Hepatocyte (in vitro differentiated cells): ENCODE results near the gene KRT86. TPM values are rescaled to one million over a fixed set of nuclear protein-coding genes. Genes with fewer than 3 reads are reported as not detected.

Experiments
- DNase-seq: peaks from one replicate; pipeline ENCODE4 v3.0.0-alpha.2; 2016; ENCODE audit warnings: low spot score
- H2AFZ ChIP-seq: fragments of 200-600 bp; sonication (generic); 2 replicates; pipeline ENCODE4 v1.6.0; 2016; ENCODE audit warnings: antibody characterized with exemption, mild to moderate bottlenecking
- H3K27ac ChIP-seq: fragments of 200-600 bp; sonication (generic); 2 replicates; pipeline ENCODE4 v1.5.1; 2016; ENCODE audit warnings: mild to moderate bottlenecking
- H3K27me3 ChIP-seq: fragments of 200-600 bp; sonication (generic); 2 replicates; pipeline ENCODE4 v1.6.1; 2016
- H3K36me3 ChIP-seq: fragments of 200-600 bp; sonication (generic); replicated peaks from 2 replicates; pipeline ENCODE4 v1.5.1; 2016; ENCODE audit warnings: low read depth; ENCODE audit not compliant: insufficient read depth
- H3K4me1 ChIP-seq: fragments of 200-600 bp; sonication (generic); 2 replicates; pipeline ENCODE4 v1.5.1; 2016; ENCODE audit warnings: mild to moderate bottlenecking, moderate library complexity; ENCODE audit not compliant: insufficient read depth
- H3K4me2 ChIP-seq: fragments of 200-600 bp; sonication (generic); 2 replicates; pipeline ENCODE4 v1.6.0; 2016
- H3K4me3 ChIP-seq: fragments of 200-600 bp; sonication (generic); 2 replicates; pipeline ENCODE4 v1.5.1; 2016; ENCODE audit warnings: mild to moderate bottlenecking
- H3K79me2 ChIP-seq: fragments of 200-600 bp; sonication (generic); 2 replicates; pipeline ENCODE4 v1.6.0; 2017; ENCODE audit warnings: mild to moderate bottlenecking
- H3K9me2 ChIP-seq: fragments of 200-600 bp; sonication (generic); replicated peaks from 2 replicates; pipeline ENCODE4 v1.6.0; 2017; ENCODE audit warnings: mild to moderate bottlenecking; ENCODE audit not compliant: insufficient read depth
- H3K9me3 ChIP-seq: fragments of 200-600 bp; sonication (generic); 2 replicates; pipeline ENCODE4 v1.5.1; 2016; ENCODE audit warnings: low read depth, mild to moderate bottlenecking
- H4K20me1 ChIP-seq: fragments of 200-600 bp; sonication (generic); 2 replicates; pipeline ENCODE4 v1.6.0; 2016; ENCODE audit warnings: mild to moderate bottlenecking; ENCODE audit not compliant: insufficient read depth, poor library complexity, severe bottlenecking
- CTCF ChIP-seq: fragments of 200-600 bp; sonication (generic); IDR thresholded peaks from 2 replicates; pipeline ENCODE4 v1.5.1; 2016; ENCODE audit warnings: antibody characterized with exemption, mild to moderate bottlenecking; ENCODE audit not compliant: poor library complexity
- EZH2 ChIP-seq: fragments of 200-600 bp; sonication (generic); IDR thresholded peaks from 2 replicates; pipeline ENCODE4 v1.6.1; 2016; ENCODE audit warnings: antibody characterized with exemption, mild to moderate bottlenecking, borderline replicate concordance
- EZH2phosphoT487 ChIP-seq: fragments of 200-600 bp; sonication (generic); IDR thresholded peaks from one replicate; pipeline ENCODE4 v1.6.1; 2018; ENCODE audit warnings: antibody characterized with exemption, mild to moderate bottlenecking, low read depth, moderate library complexity; ENCODE audit not compliant: unreplicated experiment, severe bottlenecking
- WGBS: methylation state at CpG from one replicate; pipeline ENCODE4 v1.1.6; 2016; ENCODE audit warnings: low lambda C conversion rate; ENCODE audit errors: missing lambda C conversion rate; 5-methylcytosine and 5-hydroxymethylcytosine counted together
- polyA plus RNA-seq: library from polyadenylated mRNA; unstranded; fragments of >200 nt; fragmentation: Nextera tagmentation; extraction: Ambion mirVana; gene quantifications from 2 replicates; pipeline ENCODE4 v1.2.1, GENCODE V29; 2016
- total RNA-seq: library from RNA; depleted of rRNA; stranded (reverse); fragments of >200 nt; gene quantifications from 2 replicates; pipeline ENCODE4 v1.2.3, GENCODE V29; 2014

Gene KRT86
- total and polyA plus RNA-seq, 2 experiments from 2014 or later: 0.40 TPM; not detected in 1

- H3K27me3 ChIP-seq: no peaks in the 10 kb centered on the region
- no peak overlapping the region for H3K4me3 ChIP-seq
- H2AFZ ChIP-seq: no peak overlapping the region
- H3K4me2 ChIP-seq: no peak overlapping the region
- no peaks in the 10 kb centered on the region for H3K36me3 ChIP-seq
- no peak overlapping the region for H3K27ac ChIP-seq
- H3K79me2 ChIP-seq: no peaks in the 10 kb centered on the region
- no peaks in the 10 kb centered on the region for H4K20me1 ChIP-seq
- H3K9me2 ChIP-seq: no peaks in the 10 kb centered on the region
- 87% methylated on average over 4 of the region's 4 CpGs for WGBS
- no peaks in the 10 kb centered on the region for H3K9me3 ChIP-seq
- no peaks in the 10 kb centered on the region for H3K4me1 ChIP-seq
- no peak for TF ChIP-seq EZH2phosphoT487
- no peak for TF ChIP-seq CTCF
- no peak for TF ChIP-seq EZH2
- DNase-seq: no peak
Measured at GRCh38 chr12:52335598-52336262, 61.3 kb downstream of the KRT86 start.

- no peak for DNase-seq
- Histone ChIP-seq H3K4me2 (no peak overlapping the region), H3K27ac (no peak overlapping the region), H2AFZ (no peak overlapping the region), H3K9me2 (no peaks in the 10 kb centered on the region), H3K79me2 (no peaks in the 10 kb centered on the region), H3K27me3 (no peaks in the 10 kb centered on the region), H3K9me3 (no peaks in the 10 kb centered on the region), H3K4me3 (no peak overlapping the region), H3K4me1 (no peaks in the 10 kb centered on the region), H3K36me3 (no peaks in the 10 kb centered on the region), H4K20me1 (no peaks in the 10 kb centered on the region)
- WGBS: 67% methylated on average over 2 of the region's 2 CpGs
- no peak for TF ChIP-seq EZH2
- TF ChIP-seq EZH2phosphoT487: no peak
- no peak for TF ChIP-seq CTCF
Measured at GRCh38 chr12:52336641-52337040, 62.2 kb downstream of the KRT86 start.

- Histone ChIP-seq H2AFZ (no peak overlapping the region), H3K79me2 (no peaks in the 10 kb centered on the region), H3K36me3 (no peaks in the 10 kb centered on the region), H3K27ac (no peak overlapping the region), H3K9me3 (no peaks in the 10 kb centered on the region), H3K27me3 (no peaks in the 10 kb centered on the region), H4K20me1 (no peaks in the 10 kb centered on the region), H3K4me2 (no peak overlapping the region), H3K9me2 (no peaks in the 10 kb centered on the region), H3K4me1 (no peaks in the 10 kb centered on the region), H3K4me3 (no peak overlapping the region)
- WGBS: 55% methylated on average over 1 of the region's 1 CpG
- TF ChIP-seq CTCF: no peak
- TF ChIP-seq EZH2phosphoT487: no peak
- TF ChIP-seq EZH2: no peak
- DNase-seq: no peak
Measured at GRCh38 chr12:52337054-52337453, 62.6 kb downstream of the KRT86 start.
